Neural crest cell (in vitro differentiated cells): ENCODE data around the gene SS18L1. TPM values are rescaled to one million over a fixed set of nuclear protein-coding genes. Genes with fewer than 3 reads are reported as not detected.
"Not testable (repeated sequence)": the region's sequence is repeated elsewhere in the genome, so short reads cannot be mapped to it uniquely, and the experiment has no call there.

ENCODE experiments used
- DNase-seq: peaks from one replicate; pipeline ENCODE4 v3.0.0; 2021; ENCODE audit warnings: low read depth, mixed read lengths, low spot score
- H3K27ac Mint-ChIP-seq: one replicate; pipeline ENCODE4 v1.8.0; 2021; ENCODE audit warnings: mild to moderate bottlenecking, mixed read lengths; ENCODE audit not compliant: unreplicated experiment
- H3K27me3 Mint-ChIP-seq: 2 replicates; pipeline ENCODE4 v1.8.0; 2021; ENCODE audit warnings: low read depth, mild to moderate bottlenecking, mixed read lengths
- H3K36me3 Mint-ChIP-seq: 2 replicates; pipeline ENCODE4 v1.8.0; 2021; ENCODE audit warnings: low read depth, mild to moderate bottlenecking, mixed read lengths
- H3K4me1 Mint-ChIP-seq: 2 replicates; pipeline ENCODE4 v1.8.0; 2021; ENCODE audit warnings: mixed read lengths
- H3K4me3 Mint-ChIP-seq: one replicate; pipeline ENCODE4 v1.8.0; 2021; ENCODE audit warnings: mild to moderate bottlenecking, mixed read lengths
- H3K9me3 Mint-ChIP-seq: 2 replicates; pipeline ENCODE4 v1.8.0; 2021; ENCODE audit warnings: mixed read lengths
- total RNA-seq: library from RNA; stranded (reverse); gene quantifications from 2 replicates; pipeline ENCODE4 v1.2.1, GENCODE V29; 2021
- TF ChIP-seq, protein P1 (sequence below): fragments of 200-600 bp; sonication (generic); conservative IDR thresholded peaks from 2 replicates; pipeline ENCODE4 v1.5.0; 2021; ENCODE audit warnings: antibody characterized with exemption, mild to moderate bottlenecking

Gene SS18L1
- total RNA-seq, 1 donor from 2014 or later: 30.0 TPM

GRCh38 chr20:62146019-62146755, 2.6 kb downstream of the SS18L1 start:
- H3K27me3 Mint-ChIP-seq: peaks cover 5% of the 10 kb centered on the region

DNA sequence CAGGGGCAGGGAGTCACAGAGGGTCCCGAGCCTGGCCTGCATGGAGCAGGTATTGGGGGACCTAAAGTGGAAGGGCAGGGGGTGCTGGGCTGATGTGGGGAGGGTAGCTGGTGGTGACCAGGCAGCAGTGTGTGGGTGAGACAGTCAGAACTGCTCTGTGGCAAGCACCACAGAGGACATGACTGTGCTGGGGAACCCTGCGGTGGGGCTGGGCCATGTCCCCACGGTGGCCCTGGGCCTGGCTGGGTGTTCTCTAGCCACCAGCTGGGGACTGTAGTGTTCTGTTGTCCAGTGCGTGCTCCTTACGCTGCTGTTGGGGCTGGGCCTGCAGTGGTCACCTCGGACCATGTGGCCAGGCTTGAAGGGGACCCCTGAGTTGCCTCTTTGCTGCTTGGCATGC, 3.6 kb downstream of the SS18L1 start:
- Mint-ChIP-seq H3K27me3 (peaks cover under 1% of the 10 kb centered on the region), H3K4me1 (peaks cover 32% of the 10 kb centered on the region), H3K4me3 (peak overlapping the region; percentile 78), H3K27ac (no peak overlapping the region), H3K36me3 (peaks cover 3% of the 10 kb centered on the region), H3K9me3 (no peaks in the 10 kb centered on the region)
- no peak for DNase-seq
- TF ChIP-seq, protein P1, sequence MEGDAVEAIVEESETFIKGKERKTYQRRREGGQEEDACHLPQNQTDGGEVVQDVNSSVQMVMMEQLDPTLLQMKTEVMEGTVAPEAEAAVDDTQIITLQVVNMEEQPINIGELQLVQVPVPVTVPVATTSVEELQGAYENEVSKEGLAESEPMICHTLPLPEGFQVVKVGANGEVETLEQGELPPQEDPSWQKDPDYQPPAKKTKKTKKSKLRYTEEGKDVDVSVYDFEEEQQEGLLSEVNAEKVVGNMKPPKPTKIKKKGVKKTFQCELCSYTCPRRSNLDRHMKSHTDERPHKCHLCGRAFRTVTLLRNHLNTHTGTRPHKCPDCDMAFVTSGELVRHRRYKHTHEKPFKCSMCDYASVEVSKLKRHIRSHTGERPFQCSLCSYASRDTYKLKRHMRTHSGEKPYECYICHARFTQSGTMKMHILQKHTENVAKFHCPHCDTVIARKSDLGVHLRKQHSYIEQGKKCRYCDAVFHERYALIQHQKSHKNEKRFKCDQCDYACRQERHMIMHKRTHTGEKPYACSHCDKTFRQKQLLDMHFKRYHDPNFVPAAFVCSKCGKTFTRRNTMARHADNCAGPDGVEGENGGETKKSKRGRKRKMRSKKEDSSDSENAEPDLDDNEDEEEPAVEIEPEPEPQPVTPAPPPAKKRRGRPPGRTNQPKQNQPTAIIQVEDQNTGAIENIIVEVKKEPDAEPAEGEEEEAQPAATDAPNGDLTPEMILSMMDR: no peak

More at GRCh38 chr20:62146019-62146755, 2.6 kb downstream of the SS18L1 start:
- peaks cover 8% of the 10 kb centered on the region for H3K36me3 Mint-ChIP-seq
- H3K9me3 Mint-ChIP-seq: no peaks in the 10 kb centered on the region
- DNase-seq: no peak
- TF ChIP-seq, protein P1: no peak
- H3K4me1 Mint-ChIP-seq: peaks cover 41% of the 10 kb centered on the region
- H3K27ac Mint-ChIP-seq: no peak overlapping the region
- H3K4me3 Mint-ChIP-seq: peak overlapping the region; percentile 85

GRCh38 chr20:62147528-62147927, 4.0 kb downstream of the SS18L1 start:
- Mint-ChIP-seq H3K36me3 (peaks cover 5% of the 10 kb centered on the region), H3K4me1 (peaks cover 32% of the 10 kb centered on the region), H3K27ac (no peak overlapping the region), H3K27me3 (no peaks in the 10 kb centered on the region), H3K4me3 (peak overlapping the region; percentile 78), H3K9me3 (no peaks in the 10 kb centered on the region)
- TF ChIP-seq, protein P1: no peak
- no peak for DNase-seq

DNA sequence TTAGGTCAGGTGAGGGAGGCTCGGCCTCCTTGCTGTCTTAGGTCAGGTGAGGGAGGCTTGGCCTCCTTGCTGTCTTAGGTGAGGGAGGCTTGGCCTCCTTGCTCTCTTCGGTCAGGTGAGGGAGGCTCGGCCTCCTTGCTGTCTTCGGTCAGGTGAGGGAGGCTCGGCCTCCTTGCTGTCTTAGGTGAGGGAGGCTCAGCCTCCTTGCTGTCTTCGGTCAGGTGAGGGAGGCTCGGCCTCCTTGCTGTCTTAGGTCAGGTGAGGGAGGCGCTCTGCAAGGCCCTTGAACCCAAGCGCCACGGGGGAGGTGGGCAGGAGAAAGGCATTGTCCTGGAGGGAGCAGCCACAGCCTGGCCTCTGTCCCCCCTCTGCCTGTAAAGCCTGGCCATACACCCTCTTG, 4.8 kb downstream of the SS18L1 start:
- H3K9me3 Mint-ChIP-seq, H3K27me3 Mint-ChIP-seq, H3K4me3 Mint-ChIP-seq, DNase-seq, H3K27ac Mint-ChIP-seq: not testable (repeated sequence)
- peaks cover 10% of the 10 kb centered on the region for H3K36me3 Mint-ChIP-seq
- H3K4me1 Mint-ChIP-seq: peaks cover 32% of the 10 kb centered on the region

DNA sequence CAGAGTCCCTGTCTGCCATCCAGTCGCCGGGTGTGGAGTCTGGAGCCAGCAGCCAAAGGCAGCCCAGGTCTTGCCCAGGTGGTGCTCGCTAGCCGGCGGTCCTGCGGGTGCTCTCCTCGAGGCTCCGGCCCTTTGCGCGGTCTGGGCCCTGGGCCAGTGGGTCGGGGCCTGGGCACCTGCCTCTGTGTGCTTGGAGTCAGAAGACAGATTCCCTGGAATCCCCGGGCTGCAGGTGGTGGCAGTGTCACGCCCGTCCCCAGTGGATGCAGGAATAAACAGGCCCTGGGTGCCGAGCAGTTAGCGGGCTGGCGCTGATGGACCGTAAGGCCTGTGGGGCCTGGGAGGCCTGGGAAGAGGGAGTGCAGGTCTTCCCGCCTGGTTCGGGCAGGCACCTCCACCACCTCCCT, 5.3 kb downstream of the SS18L1 start:
- Mint-ChIP-seq H3K9me3 (no peaks in the 10 kb centered on the region), H3K27me3 (no peaks in the 10 kb centered on the region), H3K4me3 (no peak overlapping the region), H3K36me3 (peaks cover 15% of the 10 kb centered on the region), H3K4me1 (peaks cover 32% of the 10 kb centered on the region), H3K27ac (peak overlapping the region; percentile 12)
- TF ChIP-seq, protein P1: no peak
- DNase-seq: no peak

DNA sequence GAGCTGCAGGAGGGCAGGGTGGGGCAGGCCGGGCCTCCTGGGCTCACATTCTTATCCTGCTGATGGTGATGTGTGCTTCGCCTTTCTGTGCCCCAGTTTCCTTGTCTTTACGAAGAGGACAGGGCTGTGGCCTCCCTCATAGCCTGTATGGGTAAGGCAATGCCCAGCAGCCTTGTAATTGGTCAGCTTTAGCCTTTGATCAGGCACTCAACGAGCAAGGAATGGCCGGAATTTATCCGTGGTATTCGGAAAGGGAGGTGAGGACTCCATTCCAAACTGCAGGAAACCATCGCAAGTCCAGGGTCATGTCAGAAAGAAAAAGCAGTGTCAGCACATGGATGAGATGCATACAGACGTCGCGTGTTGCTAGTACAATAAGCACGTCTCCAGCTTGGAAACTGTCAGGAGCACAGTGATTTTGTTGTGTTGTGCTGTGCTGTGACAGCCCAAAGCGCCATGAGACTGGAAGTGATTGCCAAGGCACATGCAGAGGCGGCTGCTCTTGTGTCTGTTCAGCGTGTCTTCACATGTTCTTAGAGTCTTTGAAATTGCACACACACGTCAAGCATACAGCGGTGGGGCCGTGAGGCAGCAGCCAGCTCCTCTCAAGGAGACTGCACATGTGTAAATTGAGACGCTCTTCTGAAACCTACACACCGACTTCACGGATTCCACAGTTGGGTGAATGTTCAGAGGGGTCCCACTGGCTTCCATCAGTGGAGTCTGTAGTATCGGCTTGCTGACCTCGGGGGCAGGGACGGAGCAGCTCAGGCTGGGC, 6.2 kb downstream of the SS18L1 start:
- H3K9me3 Mint-ChIP-seq: no peaks in the 10 kb centered on the region
- H3K36me3 Mint-ChIP-seq: peaks cover 22% of the 10 kb centered on the region
- H3K27ac Mint-ChIP-seq: peak overlapping the region; percentile 12
- no peaks in the 10 kb centered on the region for H3K27me3 Mint-ChIP-seq
- H3K4me1 Mint-ChIP-seq: peaks cover 28% of the 10 kb centered on the region
- TF ChIP-seq, protein P1: no peak
- peak overlapping the region; percentile 49 for H3K4me3 Mint-ChIP-seq
- no peak for DNase-seq
